H1 (cell line): ENCODE data around the gene LYPD3. TPM values are rescaled to one million over a fixed set of nuclear protein-coding genes. Genes with fewer than 3 reads are reported as not detected.

ENCODE experiments used
- CTCF ChIA-PET: fragments of 300-600 bp; sonication (Branson Sonifier 250); formaldehyde crosslinking; loops from one replicate; lab custom pipeline; 2021; ENCODE audit not compliant: partially characterized antibody; lab: Charles Lee
- POLR2A ChIA-PET: fragments of 300-600 bp; sonication (Branson Sonifier 250); formaldehyde crosslinking; loops from one replicate; lab custom pipeline; 2021; ENCODE audit warnings: inconsistent platforms; ENCODE audit not compliant: partially characterized antibody; lab: Charles Lee
- DNase-seq, 2 experiments: peaks; one replicate each; pipeline versions ENCODE4 v3.0.0 to v3.0.0-alpha.2; 2010 to 2022; ENCODE audit warnings: low spot score in 2 of 2, low read depth in 1 of 2, mixed read lengths in 1 of 2
- FAIRE-seq: peaks from 2 replicates; lab custom pipeline; 2011; peaks lifted over from hg19 to GRCh38; lab: Jason Lieb, UNC
- H2AFZ ChIP-seq: 2 replicates; pipeline ENCODE4 v1.8.1; 2012; ENCODE audit warnings: low read length, inconsistent platforms
- H2AK5ac ChIP-seq: 2 replicates; pipeline ENCODE4 v1.6.1; 2013; ENCODE audit warnings: low read depth, low read length
- H2BK120ac ChIP-seq: replicated peaks from 2 replicates; pipeline ENCODE3; 2013; ENCODE audit warnings: low read depth, low read length, inconsistent platforms
- H2BK12ac ChIP-seq: 2 replicates; pipeline ENCODE4 v1.6.1; 2013; ENCODE audit warnings: low read depth, low read length
- H2BK15ac ChIP-seq: 2 replicates; pipeline ENCODE4 v1.6.1; 2013; ENCODE audit warnings: low read length
- H2BK20ac ChIP-seq: 2 replicates; pipeline ENCODE4 v1.6.1; 2013; ENCODE audit warnings: low read length
- H2BK5ac ChIP-seq: 2 replicates; pipeline ENCODE4 v1.6.1; 2013; ENCODE audit warnings: low read depth, low read length
- H3K14ac ChIP-seq: 2 replicates; pipeline ENCODE4 v1.6.1; 2013; ENCODE audit warnings: inconsistent platforms; ENCODE audit not compliant: insufficient read length
- H3K18ac ChIP-seq: 2 replicates; pipeline ENCODE4 v1.6.1; 2013; ENCODE audit warnings: low read length; ENCODE audit errors: extremely low read depth
- H3K23ac ChIP-seq: 2 replicates; pipeline ENCODE4 v1.6.1; 2013; ENCODE audit warnings: inconsistent platforms; ENCODE audit not compliant: insufficient read length
- H3K23me2 ChIP-seq: 2 replicates; pipeline ENCODE4 v1.6.1; 2013; ENCODE audit warnings: low read depth, low read length
- H3K27ac ChIP-seq: 2 replicates; pipeline ENCODE4 v1.6.1; 2011; ENCODE audit warnings: low read depth, low read length, inconsistent platforms
- H3K27me3 ChIP-seq, 4 experiments: replicated peaks in 1 of 4; 1 replicate in 1 of 4; 2 replicates in 3 of 4; pipeline versions ENCODE4 v1.6.1 to v1.8.1; 2011 to 2013; ENCODE audit warnings: low read length in 3 of 4, mild to moderate bottlenecking in 3 of 4, inconsistent platforms in 2 of 4, mixed read lengths in 2 of 4, moderate library complexity in 1 of 4; ENCODE audit not compliant: control insufficient read depth in 3 of 4, insufficient read depth in 3 of 4; ENCODE audit errors: extremely low read depth in 1 of 4
- H3K36me3 ChIP-seq, 4 experiments: 2 replicates each; pipeline versions ENCODE4 v1.6.1 to v1.8.1; 2011 to 2013; ENCODE audit warnings: mild to moderate bottlenecking in 4 of 4, low read length in 3 of 4, moderate library complexity in 2 of 4, control low read depth in 1 of 4, inconsistent platforms in 1 of 4; ENCODE audit not compliant: insufficient read depth in 4 of 4, control insufficient read depth in 2 of 4
- H3K4ac ChIP-seq: replicated peaks from 2 replicates; pipeline ENCODE3; 2013; ENCODE audit warnings: low read length, low read depth, mixed read lengths, inconsistent platforms; ENCODE audit not compliant: insufficient read length
- H3K4me1 ChIP-seq, 4 experiments: replicated peaks in 1 of 4; 1 replicate in 1 of 4; 2 replicates in 3 of 4; pipeline versions ENCODE4 v1.6.1 to v1.8.1; 2011 to 2013; ENCODE audit warnings: low read length in 3 of 4, inconsistent platforms in 2 of 4, mixed read lengths in 1 of 4; ENCODE audit not compliant: insufficient read depth in 4 of 4, control insufficient read depth in 3 of 4
- H3K4me2 ChIP-seq, 2 experiments: 2 replicates each; pipeline versions ENCODE4 v1.6.1 to v1.8.1; 2011 to 2013; ENCODE audit warnings: low read depth in 2 of 2, low read length in 2 of 2, control low read depth in 1 of 2, inconsistent platforms in 1 of 2, mild to moderate bottlenecking in 1 of 2; ENCODE audit not compliant: insufficient read depth in 1 of 2
- H3K4me3 ChIP-seq, 4 experiments: fragments of 200-600, 300-600 bp in 1 of 4; sonication (generic), shearing (Covaris generic), sonication (Bioruptor Twin) in 1 of 4; 2 replicates each; pipeline versions ENCODE4 v1.5.1 to v1.8.1; 2011 to 2016; ENCODE audit warnings: low read length in 4 of 4, low read depth in 3 of 4, control low read depth in 2 of 4, inconsistent platforms in 2 of 4, mild to moderate bottlenecking in 2 of 4, mixed read lengths in 1 of 4, moderate library complexity in 1 of 4; ENCODE audit not compliant: insufficient read depth in 2 of 4; ENCODE audit errors: extremely low read depth in 1 of 4
- H3K56ac ChIP-seq: replicated peaks from 2 replicates; pipeline ENCODE3; 2013; ENCODE audit warnings: low read depth, mild to moderate bottlenecking, mixed read lengths, low read length, inconsistent platforms; ENCODE audit not compliant: insufficient read length
- H3K79me1 ChIP-seq: 2 replicates; pipeline ENCODE4 v1.6.1; 2013; ENCODE audit warnings: low read depth, low read length, control low read depth
- H3K79me2 ChIP-seq, 2 experiments: 2 replicates each; pipeline versions ENCODE4 v1.6.1 to v1.8.1; 2012 to 2013; ENCODE audit warnings: low read length in 2 of 2, mild to moderate bottlenecking in 2 of 2, inconsistent platforms in 1 of 2; ENCODE audit not compliant: insufficient read depth in 2 of 2, control insufficient read depth in 1 of 2
- H3K9ac ChIP-seq, 4 experiments: replicated peaks in 1 of 4; 1 replicate in 1 of 4; 2 replicates in 3 of 4; pipeline versions ENCODE4 v1.6.1 to v1.8.1; 2011 to 2013; ENCODE audit warnings: low read depth in 3 of 4, low read length in 3 of 4, control low read depth in 2 of 4, mild to moderate bottlenecking in 2 of 4, moderate library complexity in 2 of 4, inconsistent platforms in 1 of 4; ENCODE audit errors: extremely low read depth in 1 of 4
- H3K9me3 ChIP-seq, 2 experiments: 2 replicates each; pipeline versions ENCODE4 v1.6.1 to v1.8.1; 2012 to 2013; ENCODE audit warnings: mild to moderate bottlenecking in 2 of 2, moderate library complexity in 2 of 2, control low read depth in 1 of 2, inconsistent platforms in 1 of 2, low read depth in 1 of 2, low read length in 1 of 2, mixed read lengths in 1 of 2; ENCODE audit not compliant: insufficient read depth in 2 of 2
- H4K20me1 ChIP-seq, 2 experiments: replicated peaks in 1 of 2; 2 replicates each; pipeline versions ENCODE3 to v1.8.1; 2011 to 2013; ENCODE audit warnings: inconsistent platforms in 2 of 2, low read length in 2 of 2, mild to moderate bottlenecking in 1 of 2; ENCODE audit not compliant: insufficient read depth in 2 of 2, control insufficient read depth in 1 of 2
- H4K5ac ChIP-seq: 2 replicates; pipeline ENCODE4 v1.6.1; 2013; ENCODE audit warnings: low read length, low read depth, mixed read lengths, inconsistent platforms; ENCODE audit not compliant: insufficient read length
- H4K8ac ChIP-seq: 2 replicates; pipeline ENCODE4 v1.8.0; 2013; ENCODE audit warnings: mild to moderate bottlenecking, moderate library complexity, low read length, inconsistent platforms; ENCODE audit not compliant: insufficient read depth; ENCODE audit errors: extremely low read depth
- H4K91ac ChIP-seq: replicated peaks from 2 replicates; pipeline ENCODE3; 2013; ENCODE audit warnings: low read length, mixed read lengths, inconsistent platforms; ENCODE audit not compliant: insufficient read length
- NANOG ChIP-seq: IDR thresholded peaks from 2 replicates; pipeline ENCODE4 v1.6.1; 2011; ENCODE audit warnings: low read length, low read depth, mild to moderate bottlenecking, inconsistent platforms; ENCODE audit not compliant: insufficient read depth, poor library complexity, severe bottlenecking
- WGBS, 2 experiments: shearing (Covaris generic) in 1 of 2; methylation state at CpG; one replicate each; pipeline versions ENCODE4 v1.1.6 to v1.1.7; 2013 to 2015; ENCODE audit warnings: low lambda C conversion rate in 2 of 2, mixed read lengths in 2 of 2, inconsistent platforms in 1 of 2, low coverage in 1 of 2, missing lambda C conversion rate in 1 of 2; ENCODE audit not compliant: insufficient replicate concordance in 2 of 2, insufficient coverage in 1 of 2, insufficient read length in 1 of 2; ENCODE audit errors: extremely low coverage in 1 of 2, missing lambda C conversion rate in 1 of 2; 5-methylcytosine and 5-hydroxymethylcytosine counted together
- polyA plus RNA-seq, 7 experiments: library from polyadenylated mRNA; depleted of rRNA in 3 of 7; stranded (reverse) in 5 of 7; unstranded in 2 of 7; fragments of >200 nt in 5 of 7; fragments of 200-250 nt in 2 of 7; gene quantifications; 1 replicate in 5 of 7; 2 replicates in 1 of 7; 4 replicates in 1 of 7; pipeline versions ENCODE4 v1.2.1 to v1.2.3, GENCODE V29; 2011 to 2013; ENCODE audit warnings: missing spikeins in 2 of 7, mixed read lengths in 2 of 7
- total RNA-seq: library from RNA; stranded (reverse); fragmentation: NEBNext Ultra II Directional; extraction: Animal tissue kit (Norgen Biotek cat#: 25700); gene quantifications from 2 replicates; pipeline ENCODE4 v1.2.1, GENCODE V29; 2021

The LYPD3 gene
- total and polyA plus RNA-seq, 2 of the 8 experiments (the other 6 are each of a cell fraction or from before 2014, with no cell fraction given): 4.1 to 16.4 TPM

DNA sequence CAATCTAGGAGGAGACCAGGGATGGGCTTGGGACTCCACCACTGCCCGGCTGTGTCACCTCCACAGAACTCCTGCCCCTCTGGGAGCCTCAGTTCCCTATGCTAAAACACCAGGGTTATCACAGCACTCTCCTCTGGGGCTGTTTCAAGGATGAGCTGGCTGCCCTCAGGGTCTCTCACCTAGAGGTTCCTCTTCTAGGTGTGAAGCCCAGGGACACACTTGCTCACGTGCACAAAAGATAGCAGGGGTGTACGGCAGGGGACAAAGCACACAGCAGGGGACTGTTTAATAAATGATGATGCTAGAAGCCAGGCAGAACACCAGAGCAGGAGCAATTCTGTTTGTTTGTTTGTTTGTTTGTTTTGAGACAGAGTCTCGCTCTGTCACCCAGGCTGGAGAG lies 16.8 kb upstream of the LYPD3 start:
- ChIA-PET CTCF (interaction anchor here (1.1 to 2.6 kb wide), 4 partner anchors 8 to 37 kb away, joined by 3 to 9 read pairs (median 4); no protein-coding TSS in a partner anchor), POLR2A (interaction anchor here (1.1 kb wide), 1 partner anchor 13 kb away, joined by 3 read pairs; no protein-coding TSS in a partner anchor)
- Histone ChIP-seq H3K79me1 (no peaks in the 10 kb centered on the region), H3K9me3 (no peaks in the 10 kb centered on the region), H3K27ac (no peak overlapping the region), H3K14ac (no peak overlapping the region), H2AK5ac (no peak overlapping the region), H3K4me3 (no peak overlapping the region), H3K56ac (no peak overlapping the region), H4K20me1 (no peaks in the 10 kb centered on the region), H3K4me1 (no peaks in the 10 kb centered on the region), H2AFZ (no peak overlapping the region), H3K23me2 (no peaks in the 10 kb centered on the region), H4K91ac (no peak overlapping the region), H3K27me3 (no peaks in the 10 kb centered on the region), H3K23ac (no peak overlapping the region), H4K5ac (no peak overlapping the region), H3K4me2 (no peak overlapping the region), H3K18ac (no peak overlapping the region), H2BK120ac (no peak overlapping the region), H4K8ac (no peak overlapping the region), H3K36me3 (no peaks in the 10 kb centered on the region), H2BK15ac (no peak overlapping the region), H2BK20ac (no peak overlapping the region), H2BK12ac (no peak overlapping the region), H3K79me2 (no peaks in the 10 kb centered on the region), H3K4ac (no peak overlapping the region)
- WGBS, 2 experiments: 90% methylated on average over 4 of the region's 4 CpGs; no CpG with 5 or more reads in 1 of the 2 experiments
- DNase-seq (no peak), FAIRE-seq (no peak)
- TF ChIP-seq NANOG: no peak
- TF ChIP-seq, all 59 proteins: peak for 0
- no peak overlapping the region for H2BK5ac ChIP-seq
- no peak overlapping the region for H3K9ac ChIP-seq
